Measurements from ENCODE around the gene C20orf96.

GRCh38 chr20:266596-267562, 23.7 kb downstream of the C20orf96 start:
- TF ChIP-seq CTCF (conservative IDR thresholded peaks at IDR 0.05; ENCODE audit: low read length) = peak; percentile 92
- TF ChIP-seq EZH2phosphoT487 (IDR thresholded peaks at IDR 0.05; ENCODE audit: borderline replicate concordance) = no peak
